H1 (cell line): ENCODE results near the gene TTBK1.

Experiments used
- CEBPB ChIP-seq: IDR thresholded peaks from 2 replicates; pipeline ENCODE4 v1.6.1; 2012; ENCODE audit warnings: low read depth, low read length
- CREB1 ChIP-seq: IDR thresholded peaks from 2 replicates; pipeline ENCODE4 v1.6.1; 2012; ENCODE audit warnings: inconsistent platforms
- CTCF ChIP-seq, 3 experiments: IDR thresholded peaks; 1 replicate in 2 of 3; 2 replicates in 1 of 3; pipeline versions ENCODE4 v1.5.1 to v1.6.1; 2011; ENCODE audit warnings: low read length in 3 of 3, mild to moderate bottlenecking in 3 of 3, inconsistent platforms in 2 of 3, low read depth in 1 of 3, moderate library complexity in 1 of 3; ENCODE audit not compliant: insufficient read depth in 1 of 3; ENCODE audit errors: control extremely low read depth in 1 of 3
- EZH2 ChIP-seq: fragments of 200-600 bp; sonication (generic); IDR thresholded peaks from 2 replicates; pipeline ENCODE4 v1.7.1; 2012; ENCODE audit warnings: low read depth, mild to moderate bottlenecking, moderate library complexity, low read length, inconsistent platforms; ENCODE audit not compliant: severe bottlenecking
- GABPA ChIP-seq: IDR thresholded peaks from 2 replicates; pipeline ENCODE4 v1.6.1; 2011; ENCODE audit warnings: mild to moderate bottlenecking, low read length, moderate library complexity, borderline replicate concordance; ENCODE audit not compliant: insufficient read depth
- JUND ChIP-seq: IDR thresholded peaks from 2 replicates; pipeline ENCODE4 v1.6.1; 2011; ENCODE audit warnings: mild to moderate bottlenecking, improper control_type of control experiment, low read length
- MAX ChIP-seq: IDR thresholded peaks from 2 replicates; pipeline ENCODE4 v1.6.1; 2012; ENCODE audit warnings: inconsistent platforms
- POLR2A ChIP-seq, 2 experiments: IDR thresholded peaks; 1 replicate in 1 of 2; 2 replicates in 1 of 2; pipeline ENCODE4 v1.6.1; 2011; ENCODE audit warnings: low read depth in 2 of 2, low read length in 2 of 2, mild to moderate bottlenecking in 2 of 2; ENCODE audit errors: control extremely low read depth in 1 of 2
- POLR2AphosphoS5 ChIP-seq: IDR thresholded peaks from 2 replicates; pipeline ENCODE4 v1.6.1; 2011; ENCODE audit warnings: low read depth, low read length
- RFX5 ChIP-seq: IDR thresholded peaks from 2 replicates; pipeline ENCODE4 v1.6.1; 2011; ENCODE audit warnings: low read depth, low read length, improper control_type of control experiment, borderline replicate concordance
- RNF2 ChIP-seq: fragments of 200-900, 300-1000 bp; sonication (generic); IDR thresholded peaks from 2 replicates; pipeline ENCODE4 v1.7.1; 2016; ENCODE audit warnings: borderline replicate concordance, low read depth, mild to moderate bottlenecking, antibody characterized with exemption, low read length; ENCODE audit not compliant: poor library complexity, severe bottlenecking; ENCODE audit errors: missing control alignments
- TEAD4 ChIP-seq: IDR thresholded peaks from 2 replicates; pipeline ENCODE4 v1.6.1; 2012; ENCODE audit warnings: low read depth, low read length, inconsistent platforms, mixed read lengths
- YY1 ChIP-seq: IDR thresholded peaks from 2 replicates; pipeline ENCODE4 v1.6.1; 2011; ENCODE audit warnings: low read depth, mild to moderate bottlenecking, low read length

- TF ChIP-seq RFX5 = no peak
- no peak for TF ChIP-seq CTCF (IDR thresholded peaks at IDR 0.05; ENCODE audit: control extremely low read depth in 1 of 3, insufficient read depth in 1 of 3, low read depth in 1 of 3, low read length in 3 of 3)
- peak; percentile 46 for TF ChIP-seq CREB1
- no peak for TF ChIP-seq RNF2
- TF ChIP-seq POLR2AphosphoS5 = no peak
- TF ChIP-seq YY1 = no peak
- TF ChIP-seq MAX = peak; percentile 37
- TF ChIP-seq CEBPB = no peak
- no peak for TF ChIP-seq JUND
- TF ChIP-seq POLR2A (IDR thresholded peaks at IDR 0.05; ENCODE audit: control extremely low read depth in 1 of 2, low read depth in 2 of 2, low read length in 2 of 2) = no peak
- TF ChIP-seq EZH2 = no peak
- no peak for TF ChIP-seq TEAD4
- TF ChIP-seq GABPA = no peak
These were observed 4.1 kb downstream of the TTBK1 start for GRCh38 chr6:43247114-43247999.
